ENCODE data around the gene PCGF5.
A peak's percentile ranks its signal among the peaks of the same experiment; 100 is the strongest.
"Not testable (repeated sequence)": the region's sequence is repeated elsewhere in the genome, so short reads cannot be mapped to it uniquely, and the experiment has no call there.

PCGF5 gene

GRCh38 chr10:91220194-91220953 lies at the start of gene PCGF5:
PCGF5 (plus strand) TSS chr10:91220663; CDS start chr10:91222872, 2,209 bp downstream.
- DNase-seq: peak; percentile 86

- DNase-seq: no peak
Observed at GRCh38 chr10:91171485-91171884, 49.0 kb upstream of the PCGF5 start.

- DNase-seq: no peak
Observed at GRCh38 chr10:91172348-91172747, 48.1 kb upstream of the PCGF5 start.

GRCh38 chr10:91185239-91185875 lies 35.1 kb upstream of the PCGF5 start:
- DNase-seq: no peak

GRCh38 chr10:91187156-91187555 lies 33.3 kb upstream of the PCGF5 start:
- DNase-seq: no peak

GRCh38 chr10:91188010-91188409 lies 32.5 kb upstream of the PCGF5 start:
- DNase-seq: not testable (repeated sequence)

- no peak for DNase-seq
Observed at GRCh38 chr10:91188889-91189288, 31.6 kb upstream of the PCGF5 start.

- no peak for DNase-seq
Observed at GRCh38 chr10:91190388-91190870, 30.0 kb upstream of the PCGF5 start.

- DNase-seq: no peak
Observed at GRCh38 chr10:91190876-91191583, 29.4 kb upstream of the PCGF5 start.

GRCh38 chr10:91191584-91191919 lies 28.9 kb upstream of the PCGF5 start:
- DNase-seq: no peak

GRCh38 chr10:91194497-91195179 lies 25.8 kb upstream of the PCGF5 start:
- DNase-seq: no peak

- DNase-seq: no peak
Observed at GRCh38 chr10:91196268-91197048, 24.0 kb upstream of the PCGF5 start.

GRCh38 chr10:91197127-91197526 lies 23.3 kb upstream of the PCGF5 start:
- no peak for DNase-seq

- DNase-seq: no peak
Observed at GRCh38 chr10:91198781-91199180, 21.7 kb upstream of the PCGF5 start.

- DNase-seq: no peak
Observed at GRCh38 chr10:91200314-91201212, 19.9 kb upstream of the PCGF5 start.

GRCh38 chr10:91201213-91201996 lies 19.1 kb upstream of the PCGF5 start:
- peak; percentile 19 for DNase-seq

- peak; percentile 16 for DNase-seq
Observed at GRCh38 chr10:91206427-91206826, 14.0 kb upstream of the PCGF5 start.

GRCh38 chr10:91206837-91207474 lies 13.5 kb upstream of the PCGF5 start:
- no peak for DNase-seq

GRCh38 chr10:91208642-91209041 lies 11.8 kb upstream of the PCGF5 start:
- no peak for DNase-seq

- DNase-seq: no peak
Observed at GRCh38 chr10:91210014-91210413, 10.4 kb upstream of the PCGF5 start.

All from NCI-H82 (cell line).